WTC11 (cell line): Measurements from ENCODE around the gene CACNA2D1.

Experiments used
- CTCF ChIP-seq: fragments of 200-600 bp; IDR thresholded peaks from 2 replicates; pipeline ENCODE4 v1.8.0; 2022; ENCODE audit warnings: antibody characterized with exemption
- ESRRA ChIP-seq: sonication (generic); formaldehyde crosslinking; IDR thresholded peaks from 2 replicates; pipeline ENCODE4 v1.8.1; 2022; ENCODE audit warnings: mild to moderate bottlenecking, missing genetic modification reagents, borderline replicate concordance
- NR3C1 ChIP-seq: sonication (generic); formaldehyde crosslinking; conservative IDR thresholded peaks from 2 replicates; pipeline ENCODE4 v1.8.1; 2023; ENCODE audit warnings: low read depth, mild to moderate bottlenecking, missing genetic modification reagents
- ZNF138 ChIP-seq: sonication (generic); formaldehyde crosslinking; conservative IDR thresholded peaks from 2 replicates; pipeline ENCODE4 v1.8.1; 2022; ENCODE audit warnings: mild to moderate bottlenecking, moderate library complexity, missing genetic modification reagents
- TF ChIP-seq, protein P1 (sequence below): sonication (generic); formaldehyde crosslinking; IDR thresholded peaks from 2 replicates; pipeline ENCODE4 v1.8.0; 2022; ENCODE audit warnings: missing genetic modification reagents

GRCh38 chr7:81993186-81993585, 450.4 kb downstream of the CACNA2D1 start:
- TF ChIP-seq CTCF = no peak
- TF ChIP-seq ESRRA (CRISPR knock-in tag) = no peak
- no peak for TF ChIP-seq NR3C1 (CRISPR knock-in tag)
- TF ChIP-seq ZNF138 (CRISPR knock-in tag) = no peak
- TF ChIP-seq, protein P1, sequence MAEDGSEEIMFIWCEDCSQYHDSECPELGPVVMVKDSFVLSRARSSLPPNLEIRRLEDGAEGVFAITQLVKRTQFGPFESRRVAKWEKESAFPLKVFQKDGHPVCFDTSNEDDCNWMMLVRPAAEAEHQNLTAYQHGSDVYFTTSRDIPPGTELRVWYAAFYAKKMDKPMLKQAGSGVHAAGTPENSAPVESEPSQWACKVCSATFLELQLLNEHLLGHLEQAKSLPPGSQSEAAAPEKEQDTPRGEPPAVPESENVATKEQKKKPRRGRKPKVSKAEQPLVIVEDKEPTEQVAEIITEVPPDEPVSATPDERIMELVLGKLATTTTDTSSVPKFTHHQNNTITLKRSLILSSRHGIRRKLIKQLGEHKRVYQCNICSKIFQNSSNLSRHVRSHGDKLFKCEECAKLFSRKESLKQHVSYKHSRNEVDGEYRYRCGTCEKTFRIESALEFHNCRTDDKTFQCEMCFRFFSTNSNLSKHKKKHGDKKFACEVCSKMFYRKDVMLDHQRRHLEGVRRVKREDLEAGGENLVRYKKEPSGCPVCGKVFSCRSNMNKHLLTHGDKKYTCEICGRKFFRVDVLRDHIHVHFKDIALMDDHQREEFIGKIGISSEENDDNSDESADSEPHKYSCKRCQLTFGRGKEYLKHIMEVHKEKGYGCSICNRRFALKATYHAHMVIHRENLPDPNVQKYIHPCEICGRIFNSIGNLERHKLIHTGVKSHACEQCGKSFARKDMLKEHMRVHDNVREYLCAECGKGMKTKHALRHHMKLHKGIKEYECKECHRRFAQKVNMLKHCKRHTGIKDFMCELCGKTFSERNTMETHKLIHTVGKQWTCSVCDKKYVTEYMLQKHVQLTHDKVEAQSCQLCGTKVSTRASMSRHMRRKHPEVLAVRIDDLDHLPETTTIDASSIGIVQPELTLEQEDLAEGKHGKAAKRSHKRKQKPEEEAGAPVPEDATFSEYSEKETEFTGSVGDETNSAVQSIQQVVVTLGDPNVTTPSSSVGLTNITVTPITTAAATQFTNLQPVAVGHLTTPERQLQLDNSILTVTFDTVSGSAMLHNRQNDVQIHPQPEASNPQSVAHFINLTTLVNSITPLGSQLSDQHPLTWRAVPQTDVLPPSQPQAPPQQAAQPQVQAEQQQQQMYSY (CRISPR knock-in tag) = no peak
